ENCODE measurements around the gene DUOX1. TPM values are rescaled to one million over a fixed set of nuclear protein-coding genes. Genes with fewer than 3 reads are reported as not detected.
A peak's percentile ranks its signal among the peaks of the same experiment; 100 is the strongest.

The DUOX1 gene
- total and polyA plus RNA-seq, 12 donors = 2.5 to 98.8 (median 23.6) TPM; not detected in 1

- 85 to 98% (median 98%) methylated on average over 4 to 8 of the region's 8 CpGs; no CpG with 5 or more reads in 1 of the 4 donors for WGBS, 4 donors
- intact Hi-C loops (cut with DNase I) = no loop called here
- TF ChIP-seq CTCF (IDR thresholded peaks at IDR 0.05) (no peak), POLR2A (IDR thresholded peaks at IDR 0.05) (no peak)
- H3K4me3 ChIP-seq = no peak overlapping the region
- no peaks in the 10 kb centered on the region for H3K9me3 ChIP-seq (replicated peaks in 1 of 3)
- H3K27me3 ChIP-seq = no peaks in the 10 kb centered on the region
- no peaks in the 10 kb centered on the region for H3K36me3 ChIP-seq (replicated peaks in 1 of 2)
- peaks cover 0 to 6% of the 10 kb centered on the region in 2 donors for H3K4me1 ChIP-seq (replicated peaks in 1 of 2)
- no peak for DNase-seq
- H3K27ac ChIP-seq = no peak overlapping the region
Measured at GRCh38 chr15:45180648-45181436, 51.0 kb downstream of the DUOX1 start.

- Histone ChIP-seq H3K36me3 (replicated peaks in 1 of 2) (no peaks in the 10 kb centered on the region), H3K9me3 (replicated peaks in 1 of 3) (no peaks in the 10 kb centered on the region), H3K4me3 (no peak overlapping the region), H3K27ac (no peak overlapping the region), H3K4me1 (replicated peaks in 1 of 2) (peaks cover 5 to 15% of the 10 kb centered on the region in 2 donors), H3K27me3 (no peaks in the 10 kb centered on the region)
- TF ChIP-seq CTCF (IDR thresholded peaks at IDR 0.05) (no peak), POLR2A (IDR thresholded peaks at IDR 0.05) (no peak)
- intact Hi-C loops (cut with DNase I) = no loop called here
- 71 to 79% (median 74%) methylated on average over 9 of the region's 9 CpGs for WGBS, 4 donors
- no peak for DNase-seq
Measured at GRCh38 chr15:45181491-45182285, 51.9 kb downstream of the DUOX1 start.

GRCh38 chr15:45182996-45183395 lies 53.2 kb downstream of the DUOX1 start:
- Histone ChIP-seq H3K4me1 (replicated peaks in 1 of 2) (peaks cover 6 to 21% of the 10 kb centered on the region in 2 donors), H3K27me3 (no peaks in the 10 kb centered on the region), H3K36me3 (replicated peaks in 1 of 2) (no peaks in the 10 kb centered on the region), H3K4me3 (no peak overlapping the region), H3K9me3 (replicated peaks in 1 of 3) (no peaks in the 10 kb centered on the region), H3K27ac (peak overlapping the region in 2 of 5 donors; percentile 6 to 42)
- DNase-seq = no peak
- 23 to 36% (median 30%) methylated on average over 1 of the region's 1 CpG for WGBS, 4 donors
- intact Hi-C loops (cut with DNase I) = no loop called here
- TF ChIP-seq CTCF (IDR thresholded peaks at IDR 0.05) (no peak), POLR2A (IDR thresholded peaks at IDR 0.05) (no peak)

- Histone ChIP-seq H3K27ac (peak overlapping the region in 2 of 5 donors; percentile 6 to 42), H3K4me3 (no peak overlapping the region), H3K27me3 (no peaks in the 10 kb centered on the region), H3K9me3 (replicated peaks in 1 of 3) (no peaks in the 10 kb centered on the region), H3K4me1 (replicated peaks in 1 of 2) (peaks cover 11 to 21% of the 10 kb centered on the region in 2 donors), H3K36me3 (replicated peaks in 1 of 2) (no peaks in the 10 kb centered on the region)
- intact Hi-C loops (cut with DNase I) = no loop called here
- WGBS, 4 donors = 87 to 100% (median 95%) methylated on average over 1 to 2 of the region's 2 CpGs
- TF ChIP-seq POLR2A (IDR thresholded peaks at IDR 0.05) = no peak
- no peak for TF ChIP-seq CTCF (IDR thresholded peaks at IDR 0.05)
- no peak for DNase-seq
Measured at GRCh38 chr15:45183511-45183910, 53.7 kb downstream of the DUOX1 start.

Measured in adrenal gland (tissue), 12 donors.